Measurements from ENCODE around the gene NUDT19.
"Not testable (repeated sequence)": the region's sequence is repeated elsewhere in the genome, so short reads cannot be mapped to it uniquely, and the experiment has no call there.

DNA sequence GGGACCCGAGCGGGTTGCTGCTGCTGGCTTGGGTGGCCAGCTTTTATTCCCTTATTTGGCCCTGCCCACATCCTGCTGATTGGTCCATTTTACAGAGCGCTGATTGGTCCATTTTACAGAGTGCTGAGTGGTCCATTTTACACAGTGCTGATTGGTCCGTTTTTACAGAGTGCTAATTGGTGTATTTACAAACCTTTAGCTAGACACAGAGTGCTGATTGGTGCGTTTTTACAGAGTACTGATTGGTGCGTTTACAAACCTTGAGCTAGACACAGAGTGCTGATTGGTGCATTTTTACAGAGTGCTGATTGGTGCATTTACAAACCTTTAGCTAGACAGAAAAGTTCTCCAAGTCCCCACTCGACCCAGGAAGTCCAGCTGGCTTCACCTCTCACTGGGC is 8.5 kb downstream of the NUDT19 start:
- TF ChIP-seq, protein P1, sequence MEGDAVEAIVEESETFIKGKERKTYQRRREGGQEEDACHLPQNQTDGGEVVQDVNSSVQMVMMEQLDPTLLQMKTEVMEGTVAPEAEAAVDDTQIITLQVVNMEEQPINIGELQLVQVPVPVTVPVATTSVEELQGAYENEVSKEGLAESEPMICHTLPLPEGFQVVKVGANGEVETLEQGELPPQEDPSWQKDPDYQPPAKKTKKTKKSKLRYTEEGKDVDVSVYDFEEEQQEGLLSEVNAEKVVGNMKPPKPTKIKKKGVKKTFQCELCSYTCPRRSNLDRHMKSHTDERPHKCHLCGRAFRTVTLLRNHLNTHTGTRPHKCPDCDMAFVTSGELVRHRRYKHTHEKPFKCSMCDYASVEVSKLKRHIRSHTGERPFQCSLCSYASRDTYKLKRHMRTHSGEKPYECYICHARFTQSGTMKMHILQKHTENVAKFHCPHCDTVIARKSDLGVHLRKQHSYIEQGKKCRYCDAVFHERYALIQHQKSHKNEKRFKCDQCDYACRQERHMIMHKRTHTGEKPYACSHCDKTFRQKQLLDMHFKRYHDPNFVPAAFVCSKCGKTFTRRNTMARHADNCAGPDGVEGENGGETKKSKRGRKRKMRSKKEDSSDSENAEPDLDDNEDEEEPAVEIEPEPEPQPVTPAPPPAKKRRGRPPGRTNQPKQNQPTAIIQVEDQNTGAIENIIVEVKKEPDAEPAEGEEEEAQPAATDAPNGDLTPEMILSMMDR (IDR thresholded peaks at IDR 0.05 in 2 of 3, conservative IDR thresholded peaks at IDR 0.05 in 1 of 3; ENCODE audit: borderline replicate concordance in 1 of 3, insufficient read depth in 1 of 3, low read depth in 2 of 3, low read length in 2 of 3), result not testable (repeated sequence)
- not testable (repeated sequence) for TF ChIP-seq POLR2AphosphoS5 (IDR thresholded peaks at IDR 0.05; ENCODE audit: low read depth, low read length); ZNF274 (IDR thresholded peaks at IDR 0.05; ENCODE audit: low read depth, low read length); POLR2A (IDR thresholded peaks at IDR 0.05; ENCODE audit: borderline replicate concordance, extremely low read depth, insufficient read depth, insufficient read length); EZH2 (IDR thresholded peaks at IDR 0.05); TCF7L2 (IDR thresholded peaks at IDR 0.05; ENCODE audit: borderline replicate concordance, extremely low read depth, insufficient read depth, insufficient read length); ZFX (IDR thresholded peaks at IDR 0.05); JUND (IDR thresholded peaks at IDR 0.05)
- TF ChIP-seq, protein P2, sequence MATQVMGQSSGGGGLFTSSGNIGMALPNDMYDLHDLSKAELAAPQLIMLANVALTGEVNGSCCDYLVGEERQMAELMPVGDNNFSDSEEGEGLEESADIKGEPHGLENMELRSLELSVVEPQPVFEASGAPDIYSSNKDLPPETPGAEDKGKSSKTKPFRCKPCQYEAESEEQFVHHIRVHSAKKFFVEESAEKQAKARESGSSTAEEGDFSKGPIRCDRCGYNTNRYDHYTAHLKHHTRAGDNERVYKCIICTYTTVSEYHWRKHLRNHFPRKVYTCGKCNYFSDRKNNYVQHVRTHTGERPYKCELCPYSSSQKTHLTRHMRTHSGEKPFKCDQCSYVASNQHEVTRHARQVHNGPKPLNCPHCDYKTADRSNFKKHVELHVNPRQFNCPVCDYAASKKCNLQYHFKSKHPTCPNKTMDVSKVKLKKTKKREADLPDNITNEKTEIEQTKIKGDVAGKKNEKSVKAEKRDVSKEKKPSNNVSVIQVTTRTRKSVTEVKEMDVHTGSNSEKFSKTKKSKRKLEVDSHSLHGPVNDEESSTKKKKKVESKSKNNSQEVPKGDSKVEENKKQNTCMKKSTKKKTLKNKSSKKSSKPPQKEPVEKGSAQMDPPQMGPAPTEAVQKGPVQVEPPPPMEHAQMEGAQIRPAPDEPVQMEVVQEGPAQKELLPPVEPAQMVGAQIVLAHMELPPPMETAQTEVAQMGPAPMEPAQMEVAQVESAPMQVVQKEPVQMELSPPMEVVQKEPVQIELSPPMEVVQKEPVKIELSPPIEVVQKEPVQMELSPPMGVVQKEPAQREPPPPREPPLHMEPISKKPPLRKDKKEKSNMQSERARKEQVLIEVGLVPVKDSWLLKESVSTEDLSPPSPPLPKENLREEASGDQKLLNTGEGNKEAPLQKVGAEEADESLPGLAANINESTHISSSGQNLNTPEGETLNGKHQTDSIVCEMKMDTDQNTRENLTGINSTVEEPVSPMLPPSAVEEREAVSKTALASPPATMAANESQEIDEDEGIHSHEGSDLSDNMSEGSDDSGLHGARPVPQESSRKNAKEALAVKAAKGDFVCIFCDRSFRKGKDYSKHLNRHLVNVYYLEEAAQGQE (IDR thresholded peaks at IDR 0.05; ENCODE audit: low read depth), result not testable (repeated sequence)
- TF ChIP-seq, protein P3, sequence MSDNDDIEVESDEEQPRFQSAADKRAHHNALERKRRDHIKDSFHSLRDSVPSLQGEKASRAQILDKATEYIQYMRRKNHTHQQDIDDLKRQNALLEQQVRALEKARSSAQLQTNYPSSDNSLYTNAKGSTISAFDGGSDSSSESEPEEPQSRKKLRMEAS (IDR thresholded peaks at IDR 0.05), result not testable (repeated sequence)
